DMS53 (cell line): ENCODE measurements around the gene SFMBT1.

Experiments used
- DNase-seq: peaks from one replicate; lab custom pipeline; 2025; lab: John Stamatoyannopoulos, UW

The SFMBT1 gene

DNA sequence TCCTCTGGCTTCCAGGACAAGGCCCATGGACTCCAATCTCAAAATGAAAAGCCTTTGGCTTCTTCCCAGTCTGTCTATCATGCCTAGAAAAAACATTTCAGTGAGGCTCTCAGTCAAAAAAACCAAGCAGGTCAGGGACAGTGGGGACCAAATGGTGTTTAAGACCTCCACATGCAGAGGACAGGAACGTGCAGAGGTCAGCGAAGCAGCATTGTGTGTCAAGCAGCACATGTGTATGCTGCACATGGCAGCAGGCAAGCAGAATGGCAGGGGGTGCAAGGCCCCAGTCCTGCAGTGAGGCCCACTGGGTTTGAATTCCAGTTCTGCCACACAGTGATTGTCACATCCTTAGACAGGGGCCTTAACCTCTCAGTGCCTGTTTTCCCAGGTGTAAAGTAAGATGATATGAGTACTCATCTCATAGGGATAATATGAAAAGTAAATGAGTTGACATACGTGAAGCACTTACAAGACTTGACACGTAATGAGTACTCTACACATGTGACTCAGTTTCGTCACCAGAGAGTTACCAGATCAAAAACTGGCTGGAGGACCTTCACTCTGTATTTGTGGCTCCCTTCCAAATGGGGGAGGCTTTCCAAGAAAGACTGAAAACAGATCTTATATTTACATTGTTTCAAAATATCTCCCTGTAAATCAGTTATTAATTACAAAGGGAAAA is 159.7 kb downstream of the SFMBT1 start:
- DNase-seq, result no peak

DNA sequence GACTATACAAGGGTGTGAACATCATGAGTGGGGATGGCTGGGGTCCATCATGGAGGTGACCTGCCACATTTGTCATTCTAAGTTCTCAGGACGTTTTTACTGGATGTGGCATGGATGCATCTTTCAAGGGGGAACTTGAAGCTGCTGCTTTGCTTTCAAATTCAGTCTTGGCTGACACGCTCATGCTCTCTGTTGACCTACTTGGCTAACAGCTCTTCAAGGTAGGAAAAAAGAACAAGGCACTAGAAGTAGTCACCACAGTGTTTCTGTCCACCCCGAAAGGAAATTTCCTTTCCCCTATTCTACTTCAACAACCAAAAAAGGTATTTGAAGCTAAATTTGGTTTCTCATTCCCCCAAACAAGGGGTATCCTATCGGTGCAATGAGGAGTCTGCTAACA is 163.5 kb downstream of the SFMBT1 start:
- DNase-seq, result no peak

DNA sequence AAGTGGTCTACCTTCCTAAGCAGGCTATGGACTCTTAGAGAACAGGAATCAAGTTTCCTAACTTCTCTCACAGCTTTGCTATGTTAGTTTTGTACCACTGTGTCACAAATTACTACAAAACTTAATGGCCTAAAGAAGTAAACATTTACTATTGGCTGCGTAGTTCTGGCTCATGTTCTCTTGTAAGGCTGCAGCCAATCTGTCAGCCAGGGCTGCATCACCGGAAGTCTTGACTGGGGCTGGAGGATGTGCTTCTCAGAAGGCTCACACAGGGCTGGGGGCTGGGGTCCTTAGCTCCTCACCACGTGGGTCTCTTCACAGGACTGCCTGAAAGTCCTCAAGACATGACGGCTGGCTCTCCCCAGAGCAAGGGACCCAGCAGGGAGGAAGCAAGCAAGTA is 164.0 kb downstream of the SFMBT1 start:
- DNase-seq, result no peak

DNA sequence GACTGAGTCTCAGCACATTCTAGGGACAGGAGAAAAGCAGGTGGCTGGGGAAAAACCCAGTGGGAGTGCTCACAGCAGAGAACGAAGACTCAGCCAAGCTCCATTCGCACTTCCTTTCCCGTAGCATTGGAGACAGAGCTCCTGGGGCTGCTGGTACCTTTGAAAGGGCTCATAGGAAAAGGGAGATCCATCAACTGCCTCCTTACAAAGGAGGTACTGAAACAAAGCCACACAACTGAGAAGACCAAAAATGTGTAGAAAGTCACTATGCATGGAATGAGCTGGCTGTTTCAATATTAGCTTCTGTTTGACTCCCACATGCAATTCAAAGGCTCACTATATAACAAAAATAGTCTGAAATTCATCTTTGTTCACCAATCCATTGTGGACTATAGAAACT is 165.4 kb downstream of the SFMBT1 start:
- DNase-seq, result no peak

DNA sequence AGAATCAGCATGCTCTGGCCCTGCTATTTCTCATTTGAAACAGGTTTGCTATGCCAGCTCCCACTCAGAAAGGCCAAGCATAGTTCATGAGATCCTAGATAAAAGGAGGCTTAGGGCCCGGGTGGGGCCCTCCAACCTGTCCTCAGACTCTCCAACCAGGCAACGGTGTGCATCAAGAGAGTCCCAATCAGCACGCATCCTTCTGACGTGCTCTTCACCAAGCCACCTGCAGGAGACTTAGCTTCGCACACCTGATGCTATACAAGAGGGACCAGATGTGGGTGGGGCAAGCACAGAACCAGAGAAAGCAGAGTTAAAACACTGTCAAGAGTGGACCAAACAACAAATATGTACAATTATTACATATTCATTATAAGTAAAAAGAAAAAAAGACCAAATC is 165.8 kb downstream of the SFMBT1 start:
- DNase-seq, result no peak

DNA sequence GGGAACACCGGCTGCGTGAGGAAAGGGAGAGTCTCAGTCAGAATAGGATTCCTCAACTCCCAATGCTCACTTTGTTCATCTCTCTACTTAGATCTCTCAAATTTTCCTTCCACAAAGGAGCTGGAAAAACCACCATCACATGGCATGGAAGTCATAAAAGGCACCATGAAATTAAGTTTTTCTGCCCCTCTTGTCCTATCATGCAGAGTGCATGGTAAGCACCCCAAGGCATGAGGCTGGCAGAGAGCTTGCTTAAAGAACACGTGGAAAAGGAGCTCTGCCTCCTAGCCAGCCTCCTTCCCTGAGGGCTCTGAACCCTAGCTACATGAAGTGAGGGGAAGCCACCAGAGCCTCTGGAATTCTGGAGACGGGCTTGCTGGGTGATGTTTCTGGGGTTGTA is 166.3 kb downstream of the SFMBT1 start:
- DNase-seq, result no peak

DNA sequence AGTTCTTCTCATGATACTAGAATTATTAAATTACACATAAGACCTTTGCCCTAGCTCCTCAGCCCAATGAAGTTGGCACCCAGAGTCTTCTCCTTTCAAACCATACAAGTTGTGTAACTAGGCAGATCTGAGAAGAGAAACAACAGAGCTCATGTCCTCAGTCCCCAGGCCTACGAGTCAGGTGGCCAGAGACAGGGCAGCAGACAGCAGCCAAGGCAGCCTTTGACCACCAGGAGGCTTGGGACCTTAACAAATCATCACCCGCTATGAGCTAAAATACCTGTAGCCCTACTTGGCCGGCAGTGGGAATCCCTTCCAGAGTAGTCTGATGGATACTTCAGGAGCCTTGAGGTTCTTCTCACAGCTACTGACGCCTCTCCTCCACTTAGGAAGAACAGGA is 166.8 kb downstream of the SFMBT1 start:
- no peak for DNase-seq

DNA sequence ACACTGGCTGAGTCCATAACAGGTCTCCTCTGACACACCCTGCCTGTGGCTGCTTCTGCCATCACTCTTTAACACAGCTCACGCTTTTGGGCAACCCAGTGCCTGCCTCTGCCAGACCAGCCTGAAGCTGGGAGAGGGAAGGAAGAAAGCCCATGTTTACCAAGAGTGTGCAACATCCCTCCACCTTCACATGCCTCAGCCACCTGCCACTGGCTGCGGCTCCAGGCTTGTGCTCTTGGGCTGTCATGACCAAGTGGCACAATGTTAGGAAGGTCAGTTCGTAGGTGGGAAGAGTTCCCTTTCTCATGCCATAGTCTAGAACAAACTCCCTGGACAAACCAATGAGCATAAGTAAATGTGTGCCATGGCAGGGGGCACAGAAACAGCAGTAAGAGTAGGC is 168.8 kb downstream of the SFMBT1 start:
- no peak for DNase-seq

DNA sequence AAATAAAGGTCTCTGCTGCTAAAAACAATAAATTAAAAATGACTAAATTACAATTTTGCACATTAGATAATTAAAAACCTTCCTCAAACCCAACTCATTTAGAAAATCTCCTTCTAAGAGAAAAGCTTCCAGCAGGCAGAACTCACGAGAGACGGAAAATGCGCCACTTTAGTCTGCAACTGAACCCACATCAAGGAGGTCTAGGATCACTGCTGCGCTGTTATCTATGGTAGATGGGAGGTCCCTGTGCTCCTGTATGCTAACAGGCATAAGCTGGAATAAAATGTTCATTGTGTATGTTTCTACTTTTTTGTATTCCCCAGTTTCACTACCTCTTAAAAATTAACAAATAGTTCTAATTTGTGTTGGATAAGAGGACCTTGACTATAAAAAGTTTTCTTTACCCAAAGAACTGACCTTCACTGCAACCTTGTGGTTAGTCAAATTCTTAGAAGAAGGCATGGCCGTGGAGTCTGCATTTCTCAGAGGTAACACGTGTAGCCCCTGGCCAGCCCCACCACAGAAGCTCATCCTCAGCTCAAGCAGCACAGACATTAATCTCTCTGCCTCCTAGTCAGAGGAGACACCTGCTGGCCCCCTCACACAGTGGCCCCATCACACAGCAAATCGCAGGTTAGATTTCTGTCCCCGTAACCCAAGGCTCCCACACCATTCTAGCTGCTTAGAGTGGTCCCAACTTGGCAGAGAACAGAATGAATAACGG is 170.8 kb downstream of the SFMBT1 start:
- no peak for DNase-seq

DNA sequence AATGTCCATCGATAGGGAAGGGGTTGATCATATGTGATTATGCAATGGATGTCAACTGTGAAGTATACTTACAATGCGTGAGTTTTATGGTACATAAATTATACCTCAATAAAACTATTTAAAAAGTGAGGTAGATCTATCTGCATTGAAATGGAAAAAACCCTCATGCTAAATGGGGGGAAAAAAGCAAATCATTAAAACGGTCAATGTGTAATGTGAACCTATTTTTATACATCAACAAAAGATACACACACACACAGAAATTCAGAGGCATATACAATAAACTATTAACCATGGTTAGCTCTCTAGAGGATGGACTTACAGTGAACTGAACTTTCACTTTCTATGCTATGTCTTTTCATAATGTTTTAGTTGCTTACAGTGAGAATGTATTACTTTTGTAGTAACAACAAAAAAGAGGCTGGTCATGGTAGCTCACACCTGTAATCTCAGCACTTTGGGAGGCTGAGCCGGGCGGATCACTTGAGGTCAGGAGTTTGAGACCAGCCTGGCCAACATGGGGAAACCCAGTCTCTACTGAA is 171.6 kb downstream of the SFMBT1 start:
- DNase-seq, result no peak

DNA sequence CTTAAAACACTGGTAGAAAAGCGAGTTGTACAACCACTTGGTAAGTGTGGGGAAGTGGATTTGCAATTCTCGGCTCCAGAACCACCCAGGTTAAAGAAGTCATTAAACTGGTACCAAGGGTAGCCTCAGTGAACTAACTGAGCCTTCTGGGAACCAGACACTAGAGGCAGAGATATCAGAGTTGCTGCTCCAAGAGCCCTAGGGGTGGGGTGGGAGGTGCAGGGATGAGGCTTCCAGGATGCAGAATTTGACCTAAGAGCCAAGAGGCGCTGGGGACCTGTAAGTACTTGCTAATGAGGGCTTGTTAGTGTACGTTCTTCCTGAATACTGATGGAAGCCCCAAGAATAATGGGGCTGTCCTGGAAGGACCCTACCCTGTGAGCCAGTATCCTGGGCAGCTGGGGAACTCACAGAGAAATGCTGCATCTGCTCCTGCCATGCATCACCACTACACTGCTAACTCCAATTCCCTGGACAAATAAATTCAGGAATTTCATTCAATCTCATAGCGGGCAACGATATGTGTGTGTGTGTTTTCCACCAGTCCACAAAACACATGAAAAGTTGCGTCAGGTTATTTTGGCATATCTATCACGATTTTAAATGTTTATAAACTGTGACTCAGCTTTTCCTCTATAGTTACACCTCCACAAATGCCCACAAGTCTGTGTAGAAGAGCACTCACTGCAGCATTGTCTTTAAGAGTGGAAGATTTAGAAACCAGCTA is 172.3 kb downstream of the SFMBT1 start:
- no peak for DNase-seq

DNA sequence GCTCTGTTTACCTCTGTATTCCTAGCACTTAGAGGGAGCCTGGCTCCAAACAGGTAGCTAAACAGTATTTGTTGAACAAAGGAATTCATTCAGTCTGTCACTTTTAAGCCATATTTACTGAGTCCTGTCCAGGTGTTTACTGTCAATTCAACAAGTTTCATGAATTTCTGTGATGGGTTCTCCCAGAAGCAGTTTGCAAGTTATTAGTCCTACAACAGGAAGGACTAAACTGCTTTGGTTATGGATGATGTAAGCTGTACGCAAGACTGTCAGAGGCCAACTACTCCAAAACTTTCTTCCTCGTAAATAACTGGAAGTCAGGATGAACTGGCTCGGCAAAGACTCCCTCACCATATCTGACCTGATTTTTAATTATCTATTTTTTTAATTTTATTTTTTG is 173.6 kb downstream of the SFMBT1 start:
- DNase-seq, result no peak

DNA sequence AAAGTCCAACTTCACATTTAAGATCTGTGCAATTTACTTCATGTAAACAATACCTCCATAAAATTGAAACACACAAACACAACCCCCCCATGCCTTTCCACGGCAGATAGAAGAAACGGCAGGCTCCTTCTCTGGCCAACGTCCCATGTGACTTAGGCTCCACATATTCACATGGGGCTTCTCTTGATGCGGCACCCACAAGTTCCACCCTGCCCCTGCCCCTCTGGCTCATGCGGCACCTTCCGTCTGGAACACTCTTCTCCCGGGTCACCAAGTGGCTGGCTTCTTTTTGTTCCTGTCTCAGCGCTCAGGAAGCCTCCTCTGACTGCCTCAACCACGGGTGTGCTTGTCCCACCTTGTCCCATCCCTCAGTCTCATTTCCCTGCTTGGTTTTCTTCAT is 174.1 kb downstream of the SFMBT1 start:
- no peak for DNase-seq

DNA sequence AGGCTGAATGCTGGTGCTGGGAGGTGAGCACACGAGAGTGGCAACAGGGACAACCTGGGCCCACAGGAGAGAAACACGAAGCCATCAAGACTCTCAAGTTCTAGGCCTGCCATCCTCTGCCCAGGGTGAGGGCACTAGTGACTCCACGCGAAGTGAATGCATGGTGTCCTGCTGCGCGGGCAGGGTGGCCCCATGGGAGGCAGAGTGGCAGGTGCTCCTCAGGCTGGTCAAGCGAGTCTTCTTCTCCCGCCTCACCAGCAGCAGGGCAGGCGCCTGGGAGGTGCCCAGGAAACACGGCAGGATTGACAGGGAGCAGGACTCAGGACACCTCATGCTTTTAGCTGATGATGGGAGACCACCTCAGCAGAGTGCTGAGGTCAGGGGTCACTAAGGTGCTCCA is 175.4 kb downstream of the SFMBT1 start:
- no peak for DNase-seq

DNA sequence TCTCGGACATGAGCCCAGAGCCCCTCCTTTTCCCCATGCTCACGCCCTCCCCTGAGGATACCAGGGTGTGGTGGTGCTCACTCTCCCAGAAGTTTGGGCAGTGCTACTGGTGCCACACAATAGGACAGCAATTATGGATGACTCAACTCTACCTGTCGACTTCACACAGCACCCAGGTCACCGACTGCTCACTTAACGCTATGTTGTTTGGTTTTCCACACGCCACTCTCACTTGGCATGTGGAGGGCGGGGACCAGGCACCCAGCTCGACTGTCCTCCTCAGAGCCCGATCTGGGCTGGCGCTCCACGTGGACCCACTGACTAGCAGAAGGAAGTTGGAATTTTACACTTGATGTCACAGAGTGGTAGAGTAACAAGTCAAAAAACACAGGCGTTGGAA is 179.4 kb downstream of the SFMBT1 start:
- no peak for DNase-seq

DNA sequence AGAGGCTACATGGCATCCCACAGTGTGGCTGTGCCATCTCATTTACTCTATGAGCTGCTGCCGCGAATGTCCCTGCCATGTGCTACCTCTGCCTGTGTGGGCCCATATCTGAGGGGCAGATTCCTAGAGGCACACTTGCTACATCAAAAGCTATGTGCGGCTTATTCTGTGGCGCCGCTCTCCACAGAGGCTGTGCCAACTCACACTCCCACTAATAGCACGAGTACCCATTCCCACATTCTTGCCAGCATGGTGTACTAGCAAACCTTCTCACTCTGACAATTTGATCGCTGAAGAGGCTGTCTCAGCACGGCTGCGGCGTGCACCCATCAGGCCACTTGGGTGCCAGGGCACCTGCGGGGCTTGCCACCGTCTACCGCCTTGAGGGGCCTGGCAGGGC is 179.9 kb downstream of the SFMBT1 start:
- DNase-seq, result no peak

DNA sequence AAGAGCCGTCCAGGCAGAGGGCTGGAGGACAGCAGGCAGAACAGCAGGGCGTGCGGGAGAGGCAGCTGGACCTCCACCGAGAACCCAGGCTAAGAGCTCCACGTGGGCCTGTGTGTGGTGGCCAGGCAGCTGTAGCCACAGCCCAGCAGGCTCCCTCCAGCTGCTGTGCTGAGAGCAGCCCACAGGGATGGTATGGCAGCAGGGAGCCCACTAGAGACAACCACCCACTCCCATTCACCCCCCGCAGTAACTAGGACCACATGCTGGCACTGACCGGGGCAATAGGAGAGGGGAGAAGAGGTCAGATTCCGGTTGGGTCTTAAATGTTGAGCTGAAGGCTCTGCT is 185.5 kb downstream of the SFMBT1 start:
- no peak for DNase-seq

DNA sequence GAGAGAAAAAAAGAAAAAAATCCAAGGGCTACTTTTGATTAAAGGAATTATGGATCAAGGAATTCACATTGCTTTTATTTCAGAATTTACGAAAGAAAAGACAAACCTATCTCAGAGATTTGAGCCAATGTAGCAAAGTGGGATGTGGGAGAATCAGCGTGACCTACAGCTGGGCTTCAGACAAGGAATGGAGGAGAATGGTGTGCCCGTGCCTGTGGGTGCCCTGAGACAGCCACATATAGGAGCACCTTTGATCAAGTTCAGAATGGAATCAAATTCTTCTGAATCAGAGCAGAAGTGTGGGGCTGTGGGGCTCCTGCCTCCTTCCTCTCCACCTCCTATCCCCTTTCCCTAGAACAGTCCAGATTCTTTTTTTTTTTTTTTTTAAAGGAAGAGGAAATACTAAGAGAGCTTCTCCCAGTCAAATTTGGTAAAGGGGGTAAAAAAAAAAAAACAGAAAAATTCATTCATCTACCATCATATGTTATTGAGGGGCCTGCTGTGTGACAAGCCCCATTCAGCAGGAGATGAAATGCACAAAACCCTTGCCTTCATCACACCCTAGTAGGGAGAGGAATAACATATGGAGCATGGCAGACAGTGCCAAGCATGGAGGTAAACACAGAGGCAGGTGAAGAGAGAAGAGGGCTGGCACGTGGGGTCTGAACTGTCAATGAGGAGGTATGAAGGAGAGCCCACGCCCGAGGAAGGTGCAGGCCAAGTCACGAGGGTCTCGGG is 186.0 kb downstream of the SFMBT1 start:
- no peak for DNase-seq

DNA sequence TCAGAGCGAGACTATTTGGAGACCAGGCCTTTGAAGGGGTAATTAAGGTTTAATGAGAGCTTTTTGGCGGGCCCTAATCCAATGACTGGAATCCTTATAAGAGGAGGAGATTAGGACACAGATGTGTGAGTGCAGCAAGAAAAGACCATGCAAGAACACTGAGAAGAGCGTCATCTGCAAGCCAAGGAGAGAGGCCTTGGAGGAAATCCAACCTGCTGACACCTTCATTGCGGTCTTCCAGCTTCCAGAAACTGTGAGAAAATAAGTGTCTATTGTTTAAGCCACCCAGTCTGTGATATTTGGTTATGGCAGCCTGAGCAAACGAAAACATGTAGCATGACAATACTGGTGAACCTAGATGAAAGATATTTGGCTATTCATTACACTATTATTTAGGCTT is 188.0 kb downstream of the SFMBT1 start:
- no peak for DNase-seq

DNA sequence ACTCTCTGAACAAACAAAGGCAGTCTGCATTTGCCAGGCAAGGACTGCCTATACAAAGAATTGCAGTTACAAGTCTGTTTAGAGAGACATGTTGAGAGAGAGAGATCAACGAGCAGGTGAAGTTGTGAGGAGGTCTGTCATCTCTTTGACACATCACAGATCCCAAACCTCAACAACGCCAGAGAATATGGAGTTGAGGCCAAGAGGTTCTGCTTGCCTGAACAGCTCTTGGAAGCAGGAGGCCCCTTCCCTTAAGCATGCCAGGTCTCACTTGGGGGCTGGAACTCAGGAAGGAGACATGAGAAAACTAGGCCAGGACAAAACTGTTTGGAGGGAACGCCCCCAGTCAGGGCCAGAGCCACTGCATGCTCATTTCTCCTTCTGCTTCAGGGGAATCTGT is 188.7 kb downstream of the SFMBT1 start:
- no peak for DNase-seq

DNA sequence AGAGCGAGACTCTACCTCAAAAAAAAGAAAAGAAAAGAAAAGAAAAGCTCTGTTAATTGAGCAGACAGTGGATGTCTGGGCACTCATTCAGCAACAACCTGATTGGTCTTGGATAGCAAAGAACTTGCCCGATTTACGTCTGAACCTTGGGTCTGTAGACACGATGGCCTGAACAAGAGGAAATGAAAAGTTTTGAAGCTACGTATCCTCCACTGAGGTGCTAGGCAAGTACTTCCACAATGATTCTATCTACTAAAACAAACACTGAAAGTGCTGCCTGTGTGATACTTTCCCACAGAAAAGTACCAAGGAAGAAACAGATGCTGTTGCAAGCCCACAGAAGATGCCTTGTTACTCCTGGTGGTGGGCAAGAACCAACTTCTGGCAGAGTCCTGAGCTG is 189.2 kb downstream of the SFMBT1 start:
- DNase-seq, result no peak

DNA sequence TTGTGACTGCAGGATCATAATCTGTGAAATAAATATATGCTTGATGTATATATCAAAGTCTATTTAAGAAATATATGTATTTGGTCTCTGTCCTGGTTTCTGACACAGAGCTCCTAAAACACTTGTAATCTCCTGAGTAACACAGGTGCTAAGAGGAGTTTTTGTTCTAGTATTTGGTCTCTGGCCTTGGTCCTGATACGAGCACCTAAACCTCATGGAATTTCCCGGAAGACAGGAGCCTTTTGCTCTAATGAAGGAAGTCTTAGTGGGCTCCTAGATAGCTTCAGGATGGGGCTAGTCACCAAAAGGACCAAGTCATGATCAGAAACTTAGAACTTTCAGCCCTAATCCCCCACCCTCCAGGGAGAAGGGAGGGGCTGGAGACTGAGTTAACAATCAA is 191.9 kb downstream of the SFMBT1 start:
- no peak for DNase-seq
